GDM1 (cell line): ENCODE results near the gene ZNF783.
"Not testable (repeated sequence)": the region's sequence is repeated elsewhere in the genome, so short reads cannot be mapped to it uniquely, and the experiment has no call there.

ENCODE experiments used
- DNase-seq: peaks from one replicate; lab custom pipeline; 2025; lab: John Stamatoyannopoulos, UW

ZNF783 gene

GRCh38 chr7:149240637-149241036 is 21.4 kb upstream of the ZNF783 start:
- DNase-seq, result no peak

GRCh38 chr7:149241696-149242095 is 20.3 kb upstream of the ZNF783 start:
- no peak for DNase-seq

GRCh38 chr7:149245244-149245643 is 16.8 kb upstream of the ZNF783 start:
- no peak for DNase-seq

GRCh38 chr7:149245744-149246143 is 16.3 kb upstream of the ZNF783 start:
- no peak for DNase-seq

GRCh38 chr7:149248777-149249176 is 13.2 kb upstream of the ZNF783 start:
- no peak for DNase-seq

- not testable (repeated sequence) for DNase-seq
Measured at GRCh38 chr7:149250151-149250550, 11.8 kb upstream of the ZNF783 start.

- not testable (repeated sequence) for DNase-seq
Measured at GRCh38 chr7:149251518-149251917, 10.5 kb upstream of the ZNF783 start.

- no peak for DNase-seq
Measured at GRCh38 chr7:149252378-149252777, 9.6 kb upstream of the ZNF783 start.

GRCh38 chr7:149253665-149254064 is 8.3 kb upstream of the ZNF783 start:
- no peak for DNase-seq

- DNase-seq, result no peak
Measured at GRCh38 chr7:149254181-149254858, 7.7 kb upstream of the ZNF783 start.

GRCh38 chr7:149255174-149255573 is 6.8 kb upstream of the ZNF783 start:
- no peak for DNase-seq

GRCh38 chr7:149256568-149256967 is 5.4 kb upstream of the ZNF783 start:
- no peak for DNase-seq

- no peak for DNase-seq
Measured at GRCh38 chr7:149257146-149257545, 4.8 kb upstream of the ZNF783 start.

GRCh38 chr7:149261316-149261828 is 624 bp upstream of the ZNF783 start:
- DNase-seq, result no peak

- no peak for DNase-seq
Measured at GRCh38 chr7:149266451-149266850, 4.5 kb downstream of the ZNF783 start.

- no peak for DNase-seq
Measured at GRCh38 chr7:149267733-149268132, 5.7 kb downstream of the ZNF783 start.

GRCh38 chr7:149274424-149274823 is 12.4 kb downstream of the ZNF783 start:
- not testable (repeated sequence) for DNase-seq

GRCh38 chr7:149277871-149278270 is 15.9 kb downstream of the ZNF783 start:
- no peak for DNase-seq

GRCh38 chr7:149278396-149278795 is 16.4 kb downstream of the ZNF783 start:
- DNase-seq, result no peak

- DNase-seq, result no peak
Measured at GRCh38 chr7:149279111-149279743, 17.2 kb downstream of the ZNF783 start.

GRCh38 chr7:149280151-149280550 is 18.2 kb downstream of the ZNF783 start:
- no peak for DNase-seq

GRCh38 chr7:149280661-149281507 is 18.9 kb downstream of the ZNF783 start:
- DNase-seq, result no peak
